Aorta (tissue), 5 donors: ENCODE results near the gene CALR. TPM values are rescaled to one million over a fixed set of nuclear protein-coding genes. Genes with fewer than 3 reads are reported as not detected.
"Not testable (repeated sequence)": the region's sequence is repeated elsewhere in the genome, so short reads cannot be mapped to it uniquely, and the experiment has no call there.

Experiments
- ATAC-seq: fragments of 200-7000 bp; cut with Tn5 transposase; one replicate; pipeline ENCODE4 v1.9.1; 2022; ENCODE audit warnings: moderate library complexity; ENCODE audit not compliant: low FRiP score
- DNase-seq, 2 donors: peaks; one replicate each; pipeline ENCODE4 v3.0.0-alpha.2; 2020
- H3K27ac ChIP-seq, 2 donors: one replicate each; pipeline ENCODE4 v1.5.1; 2013; ENCODE audit warnings: low read length in 2 of 2, mild to moderate bottlenecking in 2 of 2, moderate library complexity in 2 of 2, control low read depth in 1 of 2, inconsistent platforms in 1 of 2, low read depth in 1 of 2
- H3K27me3 ChIP-seq, 2 donors: one replicate each; pipeline ENCODE4 v1.6.1; 2013; ENCODE audit warnings: control low read depth in 1 of 2, low read length in 1 of 2, mild to moderate bottlenecking in 1 of 2, moderate library complexity in 1 of 2; ENCODE audit not compliant: insufficient read depth in 2 of 2, control insufficient read depth in 1 of 2
- H3K36me3 ChIP-seq, 2 donors: one replicate each; pipeline ENCODE4 v1.6.1; 2013; ENCODE audit warnings: control low read depth in 1 of 2, low read length in 1 of 2, mild to moderate bottlenecking in 1 of 2; ENCODE audit not compliant: insufficient read depth in 2 of 2, control insufficient read depth in 1 of 2
- H3K4me1 ChIP-seq, 2 donors: one replicate each; pipeline ENCODE4 v1.6.1; 2013; ENCODE audit warnings: low read length in 2 of 2, control low read depth in 1 of 2, mild to moderate bottlenecking in 1 of 2, moderate library complexity in 1 of 2; ENCODE audit not compliant: insufficient read depth in 2 of 2, control insufficient read depth in 1 of 2
- H3K4me3 ChIP-seq, 2 donors: one replicate each; pipeline ENCODE4 v1.5.1; 2013; ENCODE audit warnings: low read length in 2 of 2, control low read depth in 1 of 2, mild to moderate bottlenecking in 1 of 2
- H3K9me3 ChIP-seq: one replicate; pipeline ENCODE4 v1.6.1; 2013; ENCODE audit warnings: mild to moderate bottlenecking, low read length; ENCODE audit not compliant: control insufficient read depth
- WGBS, 2 donors: extraction: QIAGEN DNeasy Blood & Tissue Kit; methylation state at CpG; one replicate each; pipeline ENCODE4 v1.1.7; 2013; 5-methylcytosine and 5-hydroxymethylcytosine counted together
- intact Hi-C, 2 donors: fragments of 100-400 bp; cut with DNase I; formaldehyde crosslinking; loops; one replicate each; pipeline versions ENCODE4 v1.14.2 to v1.15.0; 2022
- polyA plus RNA-seq, 2 donors: library from polyadenylated mRNA; stranded (reverse); fragments of 200-250 nt; gene quantifications; one replicate each; pipeline ENCODE4 v1.2.3, GENCODE V29; 2013
- total RNA-seq, 2 donors: library from RNA; stranded (reverse); fragmentation: NEBNext Ultra II Directional; extraction: Animal tissue kit (Norgen Biotek cat#: 25700); gene quantifications; one replicate each; pipeline ENCODE4 v1.2.1, GENCODE V29; 2021
- donor health status: healthy with polysubstance abuse.
- donor health status: Bipolar disorder and iron deficiency.
- donor health status: DM: no; HTN: no; CAD: no.
- donor health status: DM: no; HTN: no; CAD: no.
- donor health status: DM: yes; HTN: yes; CAD: no.

Gene CALR
- total and polyA plus RNA-seq, 4 donors = 232 to 778 (median 472) TPM

DNA sequence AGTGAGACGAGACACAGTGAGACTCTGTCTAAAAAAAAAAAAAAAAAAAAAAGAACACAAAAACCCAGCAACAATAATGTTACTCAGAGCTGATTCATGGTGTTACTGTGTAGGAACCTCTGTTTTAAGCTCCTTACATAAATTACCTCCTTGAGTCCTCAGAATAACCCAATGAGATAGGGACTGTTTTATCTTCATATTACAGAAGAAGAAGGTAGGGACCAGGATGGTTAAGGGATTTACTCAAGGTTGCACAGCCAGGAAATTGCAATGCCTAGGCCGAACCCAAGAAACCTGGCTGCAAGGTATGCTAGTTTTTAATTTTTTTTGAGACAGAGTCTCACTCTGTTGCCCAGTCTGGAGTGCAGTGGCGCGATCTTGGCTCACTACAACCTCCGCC lies 29.5 kb downstream of the CALR start:
- Histone ChIP-seq H3K27ac (no peak overlapping the region), H3K36me3 (no peaks in the 10 kb centered on the region)
- WGBS, 2 donors = 85 to 88% methylated on average over 5 of the region's 5 CpGs

DNA sequence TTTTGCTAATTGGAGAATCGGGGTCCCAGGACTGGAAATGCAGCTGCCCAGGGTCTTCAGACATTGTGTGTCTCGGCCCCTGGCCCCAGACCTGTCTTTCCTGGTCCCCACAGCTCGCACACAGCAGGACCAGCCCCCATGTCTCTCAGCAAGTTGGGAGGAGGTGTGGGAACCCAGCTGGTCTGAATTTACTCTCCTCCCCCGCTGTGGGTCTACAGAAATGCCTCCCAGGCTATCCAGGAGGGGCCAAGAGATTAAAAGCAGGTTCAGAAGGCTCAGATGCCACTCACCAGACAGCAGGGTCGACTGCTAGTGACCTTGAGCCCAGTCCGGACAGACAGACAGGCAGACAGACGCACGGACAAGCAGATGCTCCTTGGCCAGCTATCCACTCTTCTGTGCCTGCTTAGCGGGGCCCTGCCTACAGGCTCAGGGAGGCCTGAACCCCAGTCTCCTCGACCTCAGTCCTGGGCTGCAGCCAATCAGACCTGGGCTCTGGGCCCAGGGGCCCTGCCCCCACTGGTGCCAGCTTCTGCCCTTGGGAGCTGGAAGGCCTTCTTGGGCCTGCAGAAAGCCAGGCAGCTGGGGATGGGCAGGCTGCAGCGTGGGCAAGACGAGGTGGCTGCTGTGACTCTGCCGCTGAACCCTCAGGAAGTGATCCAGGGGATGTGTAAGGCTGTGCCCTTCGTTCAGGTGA lies 31.0 kb downstream of the CALR start, which contains the start of gene DAND5:
TSS of gene DAND5 (plus strand) at position 285 of the 697 bp plus-strand sequence. CDS start at position 370, 85 bp downstream.
- ATAC-seq = no peak
- H3K4me3 ChIP-seq = no peak within 1 kb of the TSS

More for the DNA sequence above, 29.5 kb downstream of the CALR start:
- no peaks in the 10 kb centered on the region for H3K27me3 ChIP-seq
- H3K4me1 ChIP-seq = no peaks in the 10 kb centered on the region
- ATAC-seq (no peak), DNase-seq (no peak)
- no peak overlapping the region for H3K4me3 ChIP-seq
- H3K9me3 ChIP-seq = no peaks in the 10 kb centered on the region
- intact Hi-C loops = no loop called here

DNA sequence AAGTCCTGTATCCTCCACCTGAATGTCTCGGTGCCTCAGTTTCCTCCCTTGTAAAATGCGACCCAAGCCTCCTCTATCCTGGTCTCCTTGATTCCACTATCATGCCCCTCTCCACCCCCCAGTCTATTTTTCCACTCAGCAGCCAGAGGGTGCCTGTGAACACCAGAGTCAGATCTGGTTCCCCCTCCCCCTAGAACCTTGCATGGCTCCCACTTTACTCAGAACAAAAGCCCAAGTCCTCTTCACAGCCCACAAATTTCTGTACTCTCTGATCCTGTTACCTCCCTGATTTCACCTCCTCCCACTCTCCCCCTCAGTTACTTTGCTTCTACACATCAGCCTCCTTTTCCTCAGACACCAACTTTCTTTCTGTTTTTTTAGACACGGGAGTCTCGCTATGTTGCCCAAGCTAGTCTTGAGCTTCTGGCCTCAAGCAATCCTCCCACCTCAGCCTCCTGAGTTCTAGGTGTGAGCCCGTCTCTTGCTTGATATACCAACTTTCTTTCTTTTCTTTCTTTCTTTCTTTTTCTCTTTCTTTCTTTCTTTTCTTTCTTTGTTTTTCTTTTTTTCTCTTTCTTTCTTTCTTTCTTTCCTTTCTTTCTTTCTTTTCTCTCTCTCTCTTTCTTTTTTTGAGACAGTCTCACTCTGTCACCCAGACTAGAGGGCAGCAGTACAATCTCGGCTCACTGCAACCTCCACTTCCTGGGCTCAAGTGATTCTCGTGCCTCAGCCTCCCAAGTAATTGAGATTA lies 31.8 kb downstream of the CALR start:
- H3K4me3 ChIP-seq = no peak overlapping the region
- intact Hi-C loops = loop anchor here (10.0 kb wide), 1 partner anchor 615 kb away; no protein-coding TSS in a partner anchor
- no peaks in the 10 kb centered on the region for H3K9me3 ChIP-seq
- WGBS, 2 donors = 75 to 77% methylated on average over 7 of the region's 7 CpGs
- no peak overlapping the region for H3K27ac ChIP-seq
- ATAC-seq = no peak
- DNase-seq = no peak
- no peaks in the 10 kb centered on the region for H3K4me1 ChIP-seq
- no peaks in the 10 kb centered on the region for H3K36me3 ChIP-seq
- H3K27me3 ChIP-seq = no peaks in the 10 kb centered on the region

More for the DNA sequence above, 31.0 kb downstream of the CALR start, which contains the start of gene DAND5:
- no peak within 1 kb of the TSS for H3K27ac ChIP-seq
- H3K9me3 ChIP-seq = no peaks in the 10 kb centered on the region
- H3K27me3 ChIP-seq = no peaks in the 10 kb centered on the region
- no peaks in the 10 kb centered on the region for H3K36me3 ChIP-seq
- peak in 1 of 2 donors; percentile 77 for DNase-seq
- H3K4me1 ChIP-seq = no peaks in the 10 kb centered on the region
- intact Hi-C loops = no loop called here
- 14 to 19% methylated on average over 14 of the region's 14 CpGs for WGBS, 2 donors

DNA sequence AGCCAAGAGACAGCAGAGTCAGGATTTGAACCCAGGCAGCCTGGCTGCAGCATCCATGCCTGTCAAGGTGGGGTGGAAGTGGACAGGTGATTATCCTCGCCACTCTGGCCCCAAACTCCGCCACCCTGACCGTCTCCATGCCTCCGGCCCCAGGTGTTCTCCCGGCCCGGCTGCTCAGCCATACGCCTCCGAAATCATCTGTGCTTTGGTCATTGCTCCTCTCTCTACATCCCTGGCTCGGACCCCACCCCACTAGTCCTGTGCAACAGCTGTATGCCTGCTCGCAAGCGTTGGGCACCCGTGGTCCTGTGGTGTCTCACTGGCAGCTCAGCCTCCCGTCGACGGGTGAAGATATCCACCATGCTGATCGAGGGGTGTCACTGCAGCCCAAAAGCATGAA lies 34.8 kb downstream of the CALR start:
- Histone ChIP-seq H3K27ac (no peak overlapping the region), H3K4me1 (no peaks in the 10 kb centered on the region), H3K4me3 (no peak overlapping the region), H3K36me3 (no peaks in the 10 kb centered on the region), H3K9me3 (no peaks in the 10 kb centered on the region), H3K27me3 (no peaks in the 10 kb centered on the region)
- no peak for ATAC-seq
- no peak for DNase-seq
- 91% methylated on average over 16 of the region's 16 CpGs for WGBS, 2 donors
- intact Hi-C loops = loop anchor here (10.0 kb wide), 1 partner anchor 612 kb away; no protein-coding TSS in a partner anchor

DNA sequence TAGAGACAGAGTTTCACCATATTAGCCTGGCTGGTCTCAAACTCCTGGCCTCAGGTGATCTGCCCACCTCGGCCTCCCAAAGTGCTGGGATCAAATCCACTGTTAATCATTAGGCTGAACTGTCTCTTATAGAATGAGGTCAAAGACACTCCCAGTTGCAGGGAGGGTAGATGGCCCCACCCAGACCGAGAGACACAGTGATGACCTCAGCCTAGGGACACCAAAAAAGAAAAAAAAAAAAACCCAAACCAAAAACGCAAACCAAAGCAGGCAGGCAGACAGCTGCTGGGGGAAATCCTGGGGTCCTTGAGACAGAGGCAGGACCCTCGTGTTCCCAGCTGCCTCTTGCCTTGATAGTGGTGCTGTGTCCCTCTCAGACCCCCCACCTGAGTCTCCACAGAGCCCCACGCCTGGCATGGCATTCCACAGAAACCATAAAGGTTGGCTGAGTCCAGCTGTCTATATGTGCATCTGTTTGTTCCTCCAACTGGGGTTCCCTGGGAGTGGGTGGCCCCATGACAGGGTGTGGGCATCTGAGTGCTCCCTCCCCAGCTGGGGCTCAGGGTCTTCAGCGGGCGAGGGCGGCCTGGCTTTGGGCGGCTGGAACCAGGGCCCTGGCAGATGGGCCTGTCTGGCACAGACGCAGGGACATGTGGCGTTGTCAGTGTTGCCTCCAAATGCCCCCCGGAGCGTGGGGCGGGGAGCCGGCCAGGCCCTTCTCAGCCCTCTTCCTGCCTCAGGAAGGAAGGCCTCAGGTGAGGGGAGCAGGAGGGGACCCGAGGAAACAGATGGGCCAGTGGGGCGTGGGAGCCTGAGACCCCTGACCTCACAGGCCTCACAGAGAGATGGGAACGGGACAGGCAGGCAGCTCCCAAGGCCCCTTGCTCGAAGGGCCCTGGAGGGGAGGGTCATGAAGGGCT lies 36.2 kb downstream of the CALR start:
- no peak for DNase-seq
- Histone ChIP-seq H3K9me3 (no peaks in the 10 kb centered on the region), H3K27me3 (no peaks in the 10 kb centered on the region), H3K4me3 (no peak overlapping the region), H3K4me1 (no peaks in the 10 kb centered on the region), H3K36me3 (no peaks in the 10 kb centered on the region), H3K27ac (no peak overlapping the region)
- 82 to 83% methylated on average over 18 to 19 of the region's 19 CpGs for whole genome bisulfite sequencing, 2 donors
- no peak for ATAC-seq
- intact Hi-C loops = loop anchor here (5.0 to 10.0 kb wide), 2 partner anchors 293 to 610 kb away; no protein-coding TSS in a partner anchor

DNA sequence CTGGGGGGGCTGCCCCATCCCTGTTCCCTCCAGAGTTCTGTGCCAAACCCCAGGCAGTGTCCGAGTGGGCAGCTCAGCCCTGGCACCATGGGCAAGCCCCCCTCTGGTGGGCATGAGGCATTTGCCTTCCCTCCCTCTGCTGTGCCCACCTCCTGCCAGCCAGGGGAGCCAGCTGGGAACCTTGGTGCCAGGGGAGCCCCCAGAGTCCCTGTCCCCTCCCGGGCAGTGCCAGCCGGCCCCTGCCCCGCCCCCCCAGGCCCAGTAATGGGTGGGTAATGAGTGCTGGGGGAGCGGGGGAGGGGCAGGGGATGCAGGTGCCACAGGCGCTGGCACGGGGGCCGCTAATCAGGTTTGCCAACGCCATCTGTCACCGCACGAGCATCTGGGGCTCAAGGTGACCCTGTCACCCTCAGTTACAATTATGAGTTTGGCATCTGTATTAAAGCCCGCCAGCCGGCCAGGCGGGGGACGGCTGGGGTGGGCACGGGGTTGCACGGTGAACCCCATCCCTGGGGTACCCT lies 36.9 kb downstream of the CALR start:
- H3K4me3 ChIP-seq = no peak overlapping the region
- H3K9me3 ChIP-seq = no peaks in the 10 kb centered on the region
- no peak overlapping the region for H3K27ac ChIP-seq
- H3K36me3 ChIP-seq = no peaks in the 10 kb centered on the region
- no peaks in the 10 kb centered on the region for H3K4me1 ChIP-seq
- H3K27me3 ChIP-seq = no peaks in the 10 kb centered on the region
- no peak for DNase-seq
- ATAC-seq = no peak
- intact Hi-C loops = loop anchor here (5.0 to 10.0 kb wide), 2 partner anchors 292 to 610 kb away; no protein-coding TSS in a partner anchor
- WGBS, 2 donors = 72 to 73% methylated on average over 14 to 17 of the region's 17 CpGs

DNA sequence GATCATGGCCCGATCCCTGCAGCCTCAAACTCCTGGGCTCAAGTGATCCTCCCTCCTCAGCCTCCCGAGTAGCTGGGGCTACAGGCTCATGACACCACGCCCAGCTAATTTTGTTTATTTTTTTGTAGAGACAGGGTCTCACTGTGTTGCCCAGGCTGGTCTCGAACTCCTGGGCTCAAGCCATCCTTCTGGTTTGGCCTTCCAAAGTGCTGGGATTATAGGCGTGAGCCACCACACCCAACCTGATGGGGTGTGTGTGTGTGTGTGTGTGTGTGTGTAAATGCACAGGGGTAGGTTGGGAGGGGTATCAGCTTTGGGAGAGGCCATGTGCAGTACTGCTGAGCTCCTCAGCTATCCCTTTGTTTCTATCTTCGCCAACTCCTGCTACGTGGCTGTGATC lies 37.7 kb downstream of the CALR start:
- not testable (repeated sequence) for H3K27ac ChIP-seq, DNase-seq, ATAC-seq, H3K9me3 ChIP-seq, H3K4me3 ChIP-seq, H3K4me1 ChIP-seq, H3K27me3 ChIP-seq, H3K36me3 ChIP-seq
- 81 to 86% methylated on average over 7 of the region's 7 CpGs for WGBS, 2 donors
- intact Hi-C loops = loop anchor here (5.0 to 10.0 kb wide), 2 partner anchors 291 to 609 kb away; no protein-coding TSS in a partner anchor

DNA sequence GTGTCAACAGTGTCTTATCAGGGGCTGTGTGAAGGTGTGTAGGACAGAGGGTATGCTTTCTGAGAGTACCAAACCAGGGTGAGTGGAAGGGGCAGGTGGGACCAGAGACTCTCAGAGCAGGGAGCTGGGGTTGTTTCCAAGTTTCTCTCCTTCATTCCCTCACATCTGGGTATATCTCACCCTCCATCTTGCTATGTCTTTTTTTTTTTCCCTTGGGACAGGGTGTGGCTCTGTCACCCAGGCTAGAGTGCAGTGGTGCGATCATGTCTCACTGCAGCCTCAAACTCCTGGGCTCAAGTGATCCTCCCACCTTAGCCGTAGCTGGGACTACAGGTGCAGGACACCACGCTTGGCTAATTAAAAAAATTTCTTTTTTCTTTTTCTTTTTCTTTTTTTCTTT lies 41.6 kb downstream of the CALR start:
- no peaks in the 10 kb centered on the region for H3K9me3 ChIP-seq
- no peaks in the 10 kb centered on the region for H3K27me3 ChIP-seq
- H3K36me3 ChIP-seq = no peaks in the 10 kb centered on the region
- intact Hi-C loops = loop anchor here (2.0 to 10.0 kb wide), 4 partner anchors 115 to 605 kb away; no protein-coding TSS in a partner anchor
- WGBS, 2 donors = 92 to 96% methylated on average over 3 of the region's 3 CpGs
- ATAC-seq (no peak), DNase-seq (no peak)
- H3K27ac ChIP-seq = no peak overlapping the region
- H3K4me3 ChIP-seq = no peak overlapping the region
- no peaks in the 10 kb centered on the region for H3K4me1 ChIP-seq
